AG20443 (cell line): ENCODE data around the gene TRAK2.
"Not testable (repeated sequence)": the region's sequence is repeated elsewhere in the genome, so short reads cannot be mapped to it uniquely, and the experiment has no call there.

Source experiments
- DNase-seq: peaks from one replicate; pipeline ENCODE4 v3.0.0; 2012; ENCODE audit warnings: low spot score, mixed read lengths

Gene TRAK2, protein sequence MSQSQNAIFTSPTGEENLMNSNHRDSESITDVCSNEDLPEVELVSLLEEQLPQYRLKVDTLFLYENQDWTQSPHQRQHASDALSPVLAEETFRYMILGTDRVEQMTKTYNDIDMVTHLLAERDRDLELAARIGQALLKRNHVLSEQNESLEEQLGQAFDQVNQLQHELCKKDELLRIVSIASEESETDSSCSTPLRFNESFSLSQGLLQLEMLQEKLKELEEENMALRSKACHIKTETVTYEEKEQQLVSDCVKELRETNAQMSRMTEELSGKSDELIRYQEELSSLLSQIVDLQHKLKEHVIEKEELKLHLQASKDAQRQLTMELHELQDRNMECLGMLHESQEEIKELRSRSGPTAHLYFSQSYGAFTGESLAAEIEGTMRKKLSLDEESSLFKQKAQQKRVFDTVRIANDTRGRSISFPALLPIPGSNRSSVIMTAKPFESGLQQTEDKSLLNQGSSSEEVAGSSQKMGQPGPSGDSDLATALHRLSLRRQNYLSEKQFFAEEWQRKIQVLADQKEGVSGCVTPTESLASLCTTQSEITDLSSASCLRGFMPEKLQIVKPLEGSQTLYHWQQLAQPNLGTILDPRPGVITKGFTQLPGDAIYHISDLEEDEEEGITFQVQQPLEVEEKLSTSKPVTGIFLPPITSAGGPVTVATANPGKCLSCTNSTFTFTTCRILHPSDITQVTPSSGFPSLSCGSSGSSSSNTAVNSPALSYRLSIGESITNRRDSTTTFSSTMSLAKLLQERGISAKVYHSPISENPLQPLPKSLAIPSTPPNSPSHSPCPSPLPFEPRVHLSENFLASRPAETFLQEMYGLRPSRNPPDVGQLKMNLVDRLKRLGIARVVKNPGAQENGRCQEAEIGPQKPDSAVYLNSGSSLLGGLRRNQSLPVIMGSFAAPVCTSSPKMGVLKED

DNA sequence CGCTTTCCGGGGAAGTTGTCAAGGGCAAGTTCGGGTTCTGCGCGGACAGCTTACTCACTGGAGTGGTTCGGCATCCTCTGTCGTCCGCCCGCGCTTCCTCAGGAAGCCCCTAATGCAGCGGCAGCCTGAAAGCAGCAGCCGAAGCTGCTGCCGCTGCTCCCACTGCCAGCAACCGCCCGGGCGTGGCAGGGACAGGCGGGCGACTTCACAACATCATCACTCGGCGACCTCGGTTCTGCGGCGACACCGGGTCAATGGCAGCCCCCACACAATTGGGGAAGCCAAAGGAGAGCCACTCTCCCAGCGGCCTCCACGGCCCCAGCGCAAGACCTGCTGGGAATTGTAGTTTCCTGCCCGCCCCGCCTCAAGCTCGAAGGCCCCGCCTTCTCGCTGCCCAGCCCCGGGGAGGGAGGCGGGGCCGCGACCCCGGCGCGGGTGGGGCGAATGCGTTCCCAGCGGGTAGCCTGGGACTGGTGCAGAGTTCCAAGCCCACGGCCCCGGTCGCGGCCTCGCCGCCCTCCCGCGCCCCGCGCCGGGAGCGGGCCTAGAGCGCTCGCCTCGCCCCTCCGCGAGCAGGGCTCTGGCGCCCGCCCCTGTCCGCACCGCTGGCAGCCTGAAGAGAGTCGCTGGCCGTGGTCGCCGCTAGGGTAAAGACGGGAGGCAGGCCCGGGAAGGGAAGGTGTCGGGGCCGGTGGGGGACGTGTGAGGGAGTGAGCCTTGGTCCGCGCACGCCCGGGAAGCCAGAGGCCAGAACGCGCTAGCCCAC lies at the start of gene TRAK2, which contains the start of gene STRADB:
Gene TRAK2, minus strand, starts transcription at position 167 of the 766 bp plus-strand sequence. CDS start 30,951 bp downstream, outside the sequence.
Gene STRADB, plus strand, starts transcription at position 449 of the 766 bp plus-strand sequence. CDS start 3,101 bp downstream, outside the sequence.
- DNase-seq = peak; percentile 97

DNA sequence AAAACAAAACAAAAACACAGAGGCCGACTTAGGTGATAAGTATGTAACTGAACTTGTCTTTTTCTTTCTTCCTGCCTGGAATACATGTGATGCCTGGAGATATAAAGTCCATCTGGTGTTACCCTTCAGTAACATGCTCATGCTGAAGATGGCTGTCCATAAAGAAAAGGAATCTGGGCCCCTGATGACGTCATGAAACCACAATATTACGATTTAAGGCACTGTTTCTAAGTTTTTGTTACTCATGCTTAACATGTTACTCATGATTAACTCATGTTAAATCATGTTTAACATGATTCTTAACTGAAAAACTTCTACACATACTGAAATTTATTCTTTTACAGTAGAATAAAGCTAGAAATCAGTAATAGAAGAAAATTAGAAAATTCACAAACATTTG lies 49.3 kb upstream of the TRAK2 start:
- DNase-seq = no peak

GRCh38 chr2:201496785-201497184 lies 45.5 kb upstream of the TRAK2 start:
- DNase-seq = no peak

DNA sequence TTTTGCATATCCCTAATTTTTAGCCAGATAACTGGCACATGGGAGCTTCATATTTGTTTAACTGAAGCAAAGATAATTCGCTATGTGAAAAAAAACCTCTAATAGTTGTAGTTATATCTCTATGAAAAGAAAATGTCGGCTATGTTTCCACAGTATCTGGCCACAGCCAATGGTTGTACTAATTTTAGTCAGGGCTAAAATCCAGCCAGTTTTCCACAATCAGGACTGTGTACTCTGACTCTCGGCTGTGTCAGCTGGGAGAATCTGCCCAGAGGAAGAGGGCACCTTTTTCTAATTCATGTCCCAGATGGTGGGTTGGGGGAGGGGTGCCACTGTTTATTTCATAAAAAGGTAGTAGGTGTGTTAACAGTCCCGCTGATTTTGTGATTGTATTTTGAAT lies 39.0 kb upstream of the TRAK2 start:
- no peak for DNase-seq

GRCh38 chr2:201484805-201485204 lies 33.5 kb upstream of the TRAK2 start:
- peak; percentile 24 for DNase-seq

DNA sequence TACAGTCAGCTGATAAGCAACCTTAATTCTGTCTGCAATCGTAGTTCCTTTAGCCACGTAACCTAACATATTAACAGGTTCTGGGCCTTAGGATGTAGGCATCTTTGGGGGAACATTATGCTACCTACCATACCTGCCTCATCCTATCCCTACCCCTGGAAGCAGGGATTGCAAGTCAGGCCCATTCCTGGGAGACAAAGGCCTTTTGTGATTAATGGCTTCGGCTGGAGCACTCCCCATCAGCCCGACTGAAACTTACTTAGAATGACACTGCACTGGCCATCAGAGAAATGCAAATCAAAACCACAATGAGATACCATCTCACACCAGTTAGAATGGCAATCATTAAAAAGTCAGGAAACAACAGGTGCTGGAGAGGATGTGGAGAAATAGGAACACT lies 32.5 kb upstream of the TRAK2 start:
- not testable (repeated sequence) for DNase-seq

DNA sequence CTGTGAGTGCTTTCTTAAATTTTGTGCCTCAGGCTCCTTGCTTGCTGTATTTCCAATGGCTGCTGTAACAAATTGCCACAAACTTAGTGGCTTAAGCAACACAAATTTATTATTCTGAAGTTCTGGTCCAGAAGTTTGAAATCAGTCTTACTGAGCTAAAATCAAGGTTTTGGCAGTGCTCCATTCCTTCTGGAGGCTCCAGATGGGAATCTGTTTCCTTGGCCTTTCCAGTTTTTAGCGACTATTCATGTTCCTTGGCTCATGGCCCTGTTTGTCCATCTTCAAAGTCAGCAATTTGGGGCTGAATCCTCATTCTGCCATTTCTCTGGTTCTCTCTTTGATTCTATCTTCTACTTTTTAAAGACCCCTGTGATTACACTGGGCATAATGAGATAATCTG lies 32.1 kb upstream of the TRAK2 start:
- no peak for DNase-seq

- no peak for DNase-seq
Observed at GRCh38 chr2:201482543-201482942, 31.3 kb upstream of the TRAK2 start.

DNA sequence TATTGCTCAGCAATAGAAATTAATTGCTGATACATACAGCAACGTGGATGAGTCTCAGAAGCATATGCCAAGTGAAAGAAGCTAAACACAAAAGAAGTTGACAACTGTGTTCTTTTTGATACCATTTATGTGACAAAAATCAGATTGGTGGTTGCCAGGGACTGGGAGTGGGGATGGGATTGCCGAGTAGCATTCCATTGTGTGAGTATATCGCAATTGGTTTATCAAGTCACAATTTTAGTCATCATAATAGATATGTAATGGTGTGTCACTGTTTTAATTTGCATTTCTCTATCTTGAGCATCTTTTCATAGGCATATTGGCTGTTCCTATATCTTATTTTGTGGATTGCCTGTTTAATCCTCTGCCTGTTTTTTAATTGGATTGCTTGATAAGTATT lies 21.2 kb upstream of the TRAK2 start:
- no peak for DNase-seq

GRCh38 chr2:201471732-201472393 lies 20.6 kb upstream of the TRAK2 start:
- no peak for DNase-seq

GRCh38 chr2:201470821-201471731 lies 19.8 kb upstream of the TRAK2 start:
- no peak for DNase-seq

- no peak for DNase-seq
Observed at GRCh38 chr2:201467666-201468065, 16.4 kb upstream of the TRAK2 start.

GRCh38 chr2:201466050-201466675 lies 14.9 kb upstream of the TRAK2 start:
- peak; percentile 80 for DNase-seq

DNA sequence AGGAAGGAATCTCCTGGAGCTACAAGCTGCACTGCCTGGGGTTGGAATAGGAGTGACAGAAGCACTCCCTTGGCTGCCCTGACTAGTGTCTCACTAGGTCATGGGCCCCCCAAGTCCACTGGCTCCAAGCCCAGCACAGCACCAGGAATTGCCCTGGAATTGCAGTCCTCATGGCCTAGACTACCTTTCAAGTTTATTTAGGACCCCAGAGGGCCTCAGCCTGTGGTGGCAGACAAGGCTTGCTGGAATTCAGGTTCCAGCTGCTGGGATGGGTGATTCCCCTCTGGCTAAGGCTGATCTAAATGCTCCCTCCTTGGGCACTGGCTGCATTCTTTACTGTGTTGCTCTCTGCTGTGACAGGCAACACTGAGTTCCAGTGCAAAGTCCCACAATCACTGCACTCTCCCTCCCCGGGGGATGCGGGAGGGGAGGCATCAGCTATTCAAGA lies 14.3 kb upstream of the TRAK2 start:
- no peak for DNase-seq

GRCh38 chr2:201464547-201464946 lies 13.3 kb upstream of the TRAK2 start:
- DNase-seq = no peak

GRCh38 chr2:201460532-201460931 lies 9.3 kb upstream of the TRAK2 start:
- DNase-seq = no peak

DNA sequence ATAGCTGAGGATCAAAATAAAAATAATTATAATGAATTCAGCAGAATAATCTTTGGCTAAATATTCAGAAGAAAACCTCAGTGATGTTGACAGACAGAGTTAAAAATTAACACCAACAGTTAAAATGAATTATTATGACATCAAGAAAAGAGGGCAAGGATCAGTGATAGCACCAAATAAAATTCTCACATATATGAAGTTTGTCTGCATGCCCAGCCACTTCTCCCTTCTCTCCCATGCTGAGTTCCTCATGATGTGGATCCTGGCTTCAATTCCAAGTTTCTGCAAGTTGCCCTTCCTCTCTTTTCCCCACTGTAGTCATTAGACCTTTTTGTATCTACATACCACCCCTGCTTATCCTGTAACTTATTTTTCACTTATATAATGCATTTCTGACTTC lies 7.1 kb upstream of the TRAK2 start:
- no peak for DNase-seq

- DNase-seq = no peak
Observed at GRCh38 chr2:201452922-201453643, 1.8 kb upstream of the TRAK2 start.
